Sigmoid colon (tissue), 4 donors: ENCODE results near the gene ZNF366.

ENCODE experiments used
- EP300 ChIP-seq, 4 donors: sonication (generic); formaldehyde crosslinking; IDR thresholded peaks; one replicate each; pipeline ENCODE4 v1.6.1; 2017; ENCODE audit warnings: antibody characterized with exemption in 4 of 4
- TF ChIP-seq, protein P1 (sequence below), 4 experiments: fragments of 450-650 bp in 3 of 4; fragments of 200-600 bp in 1 of 4; IDR thresholded peaks; one replicate each; pipeline ENCODE4 v1.5.1; 2016 to 2019; ENCODE audit warnings: antibody characterized with exemption in 4 of 4, mild to moderate bottlenecking in 3 of 4, moderate library complexity in 2 of 4

DNA sequence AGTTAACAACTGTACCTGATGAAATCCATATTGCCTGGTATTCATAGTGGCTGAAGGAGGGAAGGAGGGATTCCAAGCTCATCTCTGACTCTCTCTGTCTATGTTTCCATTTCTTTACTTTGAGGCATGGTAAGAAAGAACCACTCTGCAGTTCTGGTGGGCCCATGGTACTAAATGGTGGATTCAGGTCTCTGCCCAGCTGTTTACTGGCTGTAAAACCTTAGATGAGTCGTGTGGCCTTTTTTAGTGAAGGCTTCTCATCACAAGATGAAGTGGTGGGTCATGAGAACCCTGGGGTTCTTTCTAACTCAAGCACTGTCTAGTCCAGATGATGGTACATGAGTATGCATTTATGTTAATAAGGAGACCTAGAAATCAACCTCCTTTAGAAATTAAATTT is 49.7 kb downstream of the ZNF366 start:
- TF ChIP-seq, protein P1, sequence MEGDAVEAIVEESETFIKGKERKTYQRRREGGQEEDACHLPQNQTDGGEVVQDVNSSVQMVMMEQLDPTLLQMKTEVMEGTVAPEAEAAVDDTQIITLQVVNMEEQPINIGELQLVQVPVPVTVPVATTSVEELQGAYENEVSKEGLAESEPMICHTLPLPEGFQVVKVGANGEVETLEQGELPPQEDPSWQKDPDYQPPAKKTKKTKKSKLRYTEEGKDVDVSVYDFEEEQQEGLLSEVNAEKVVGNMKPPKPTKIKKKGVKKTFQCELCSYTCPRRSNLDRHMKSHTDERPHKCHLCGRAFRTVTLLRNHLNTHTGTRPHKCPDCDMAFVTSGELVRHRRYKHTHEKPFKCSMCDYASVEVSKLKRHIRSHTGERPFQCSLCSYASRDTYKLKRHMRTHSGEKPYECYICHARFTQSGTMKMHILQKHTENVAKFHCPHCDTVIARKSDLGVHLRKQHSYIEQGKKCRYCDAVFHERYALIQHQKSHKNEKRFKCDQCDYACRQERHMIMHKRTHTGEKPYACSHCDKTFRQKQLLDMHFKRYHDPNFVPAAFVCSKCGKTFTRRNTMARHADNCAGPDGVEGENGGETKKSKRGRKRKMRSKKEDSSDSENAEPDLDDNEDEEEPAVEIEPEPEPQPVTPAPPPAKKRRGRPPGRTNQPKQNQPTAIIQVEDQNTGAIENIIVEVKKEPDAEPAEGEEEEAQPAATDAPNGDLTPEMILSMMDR (IDR thresholded peaks at IDR 0.05), result no peak
- no peak for TF ChIP-seq EP300 (IDR thresholded peaks at IDR 0.05)
